AG04450 (cell line): ENCODE measurements around the gene EPPIN. TPM values are rescaled to one million over a fixed set of nuclear protein-coding genes. Genes with fewer than 3 reads are reported as not detected.

Source experiments
- CTCF ChIA-PET: fragments of 300-600, 350-600 bp; formaldehyde crosslinking; extraction: SDS; loops from one replicate; lab custom pipeline; 2022; ENCODE audit warnings: antibody characterized with exemption, inconsistent platforms; lab: Charles Lee
- POLR2A ChIA-PET: fragments of 350-600 bp; formaldehyde crosslinking; extraction: SDS; loops from one replicate; lab custom pipeline; 2021; ENCODE audit warnings: antibody characterized with exemption, inconsistent platforms; lab: Yijun Ruan, JAX
- DNase-seq: peaks from one replicate; pipeline ENCODE4 v3.0.0-alpha.2; 2011; ENCODE audit warnings: low read depth, low spot score
- H3K27ac ChIP-seq: one replicate; pipeline ENCODE4 v1.5.1; 2012; ENCODE audit warnings: low read depth, low read length, control low read depth
- H3K27me3 ChIP-seq: one replicate; pipeline ENCODE4 v1.6.0; 2012; ENCODE audit warnings: low read length; ENCODE audit not compliant: control insufficient read depth, insufficient read depth
- H3K4me3 ChIP-seq: 2 replicates; pipeline ENCODE4 v1.5.1; 2011; ENCODE audit warnings: mild to moderate bottlenecking, low read depth, low read length, control low read depth
- H3K9me3 ChIP-seq: 2 replicates; pipeline ENCODE4 v1.5.1; 2012; ENCODE audit warnings: low read length; ENCODE audit not compliant: control insufficient read depth, insufficient read depth
- CTCF ChIP-seq: IDR thresholded peaks from 2 replicates; pipeline ENCODE4 v1.5.1; 2011; ENCODE audit warnings: low read depth, low read length, control low read depth, inconsistent platforms
- polyA plus RNA-seq: library from polyadenylated mRNA; depleted of rRNA; stranded (reverse); fragments of >200 nt; gene quantifications from 2 replicates; pipeline ENCODE4 v1.2.3, GENCODE V29; 2011; rRNA removed
- small RNA-seq: library from RNA; depleted of rRNA; stranded (forward); fragments of <200 nt; gene quantifications from one replicate; pipeline ENCODE3, GENCODE V24; 2012; ENCODE audit warnings: low read depth; ENCODE audit not compliant: insufficient read length

EPPIN gene
- polyA plus RNA-seq, 1 experiment = not detected

GRCh38 chr20:45501600-45501999 is 45.6 kb downstream of the EPPIN start:
- Histone ChIP-seq H3K9me3 (no peaks in the 10 kb centered on the region), H3K4me3 (no peak overlapping the region), H3K27ac (no peak overlapping the region), H3K27me3 (peaks cover 2% of the 10 kb centered on the region)
- ChIA-PET CTCF (no interaction called here), POLR2A (no interaction called here)
- no peak for DNase-seq
- TF ChIP-seq CTCF = no peak

DNA sequence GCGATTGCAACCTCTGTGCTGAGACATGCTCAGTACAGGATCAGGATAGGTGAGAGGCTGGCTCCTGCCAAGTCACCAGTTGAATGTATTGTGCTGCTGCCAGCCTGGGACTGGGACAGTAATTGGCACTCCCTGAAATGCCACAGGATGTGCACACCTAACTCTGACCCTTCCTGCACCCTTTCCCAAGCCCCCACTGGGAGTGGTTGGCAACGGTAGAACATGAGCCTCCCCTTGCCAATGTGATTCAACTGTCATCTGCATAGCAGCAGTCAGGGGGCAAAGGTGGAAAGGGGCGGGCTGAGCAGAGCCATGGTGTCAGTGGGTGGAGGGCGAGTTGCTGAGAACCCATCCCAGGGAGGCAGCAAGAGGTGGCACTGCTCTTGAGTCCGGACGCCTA is 47.2 kb downstream of the EPPIN start:
- TF ChIP-seq CTCF = no peak
- Histone ChIP-seq H3K27ac (no peak overlapping the region), H3K9me3 (no peaks in the 10 kb centered on the region), H3K4me3 (no peak overlapping the region), H3K27me3 (peaks cover 2% of the 10 kb centered on the region)
- ChIA-PET POLR2A (no interaction called here), CTCF (no interaction called here)
- no peak for DNase-seq

DNA sequence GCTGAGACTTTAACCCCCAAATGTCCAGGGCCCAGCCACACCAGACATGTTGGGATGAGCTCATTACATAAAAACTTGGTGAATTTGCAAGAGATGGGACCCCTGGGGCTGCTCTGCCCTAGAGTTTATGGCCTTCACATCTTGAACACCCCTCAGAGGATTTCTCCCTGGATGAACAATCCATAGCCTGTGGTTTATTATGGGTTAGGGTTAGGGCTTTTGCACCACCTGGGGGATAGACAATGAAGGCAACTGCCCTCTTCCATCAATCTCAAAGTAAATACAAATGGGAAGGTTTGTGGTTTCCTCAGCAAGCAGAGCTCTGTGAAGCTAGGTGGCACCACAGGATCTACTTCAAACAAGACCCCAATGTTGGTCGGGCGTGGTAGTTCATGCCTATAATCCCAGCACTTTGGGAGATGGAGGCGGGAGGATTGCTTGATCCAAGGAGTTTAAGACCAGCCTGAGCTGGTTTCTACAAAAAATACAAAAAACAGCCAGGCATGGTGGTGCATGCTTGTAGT is 49.2 kb downstream of the EPPIN start:
- DNase-seq = no peak
- ChIA-PET POLR2A (no interaction called here), CTCF (no interaction called here)
- H3K27ac ChIP-seq = no peak overlapping the region
- TF ChIP-seq CTCF = no peak
- H3K27me3 ChIP-seq = peaks cover 2% of the 10 kb centered on the region
- no peaks in the 10 kb centered on the region for H3K9me3 ChIP-seq
- no peak overlapping the region for H3K4me3 ChIP-seq

DNA sequence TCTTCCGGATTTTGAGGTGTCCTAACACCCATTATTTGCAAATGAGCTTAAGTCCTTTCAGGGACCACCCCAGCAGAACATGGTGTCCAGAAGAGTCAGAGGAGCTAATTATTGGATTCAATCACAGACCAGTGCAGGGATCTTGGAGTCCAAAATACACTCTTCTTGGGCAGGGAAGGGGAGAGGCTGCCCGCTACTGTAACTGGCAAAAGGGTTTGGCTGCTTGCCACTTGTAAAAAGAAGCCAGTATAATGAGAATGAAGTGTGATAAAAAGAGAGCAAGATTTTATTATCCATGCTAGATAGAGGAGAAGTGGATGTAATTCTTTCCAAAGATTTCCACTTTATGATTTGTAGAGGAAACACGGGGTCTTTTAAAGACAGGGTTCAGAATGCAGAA is 51.0 kb downstream of the EPPIN start:
- no peak overlapping the region for H3K4me3 ChIP-seq
- CTCF ChIA-PET = interaction anchor here (1.1 kb wide), 1 partner anchor 275 kb away, joined by 3 read pairs; no protein-coding TSS in a partner anchor
- H3K9me3 ChIP-seq = no peaks in the 10 kb centered on the region
- no peak overlapping the region for H3K27ac ChIP-seq
- H3K27me3 ChIP-seq = peaks cover 5% of the 10 kb centered on the region
- POLR2A ChIA-PET = no interaction called here
- no peak for TF ChIP-seq CTCF
- DNase-seq = no peak

GRCh38 chr20:45495501-45495941 is 51.7 kb downstream of the EPPIN start:
- CTCF ChIA-PET = no interaction called here
- no peak for TF ChIP-seq CTCF
- POLR2A ChIA-PET = no interaction called here
- Histone ChIP-seq H3K27me3 (peaks cover 9% of the 10 kb centered on the region), H3K4me3 (no peak overlapping the region), H3K27ac (no peak overlapping the region), H3K9me3 (no peaks in the 10 kb centered on the region)
- no peak for DNase-seq

Small RNA genes within 50 kb of the gene (small RNA-seq; reads per million reads assigned to genes)
- gene AL031663.1 (not detected), gene HSPD1P21 (not detected), gene RNA5SP485 (not detected)

Other genes with a start within 250 kb of the EPPIN start
- gene RBPJL, start 240.6 kb downstream of the EPPIN start, polyA plus RNA-seq = not detected in 2 replicates
- gene MATN4, start 239.1 kb downstream of the EPPIN start, polyA plus RNA-seq = 0.04 TPM in 1 of 2 replicates, not detected in the other
- gene SDC4, start 199.0 kb downstream of the EPPIN start, polyA plus RNA-seq = 177 and 204 TPM in 2 replicates
- 25.1 and 33.4 TPM in 2 replicates for gene SYS1, start 184.2 kb downstream of the EPPIN start, polyA plus RNA-seq
- gene TP53TG5, start 169.1 kb downstream of the EPPIN start, polyA plus RNA-seq = not detected in 2 replicates
- 12.8 and 13.8 TPM in 2 replicates for gene DBNDD2, start 139.1 kb downstream of the EPPIN start, polyA plus RNA-seq
- gene PIGT, start 131.3 kb downstream of the EPPIN start, polyA plus RNA-seq = 114 and 140 TPM in 2 replicates
- not detected in 2 replicates for gene WFDC2, start 77.6 kb downstream of the EPPIN start, polyA plus RNA-seq
- not detected in 2 replicates for gene SPINT3, start 31.8 kb downstream of the EPPIN start, polyA plus RNA-seq
- gene WFDC6, start 7.9 kb downstream of the EPPIN start, polyA plus RNA-seq = not detected in 2 replicates
- gene WFDC8, start 31.9 kb upstream of the EPPIN start, polyA plus RNA-seq = not detected in 2 replicates
- not detected in 2 replicates for gene WFDC10A, start 82.3 kb upstream of the EPPIN start, polyA plus RNA-seq
- not detected in 2 replicates for gene WFDC9, start 83.9 kb upstream of the EPPIN start, polyA plus RNA-seq
- not detected in 2 replicates for gene WFDC11, start 122.8 kb upstream of the EPPIN start, polyA plus RNA-seq
- not detected in 2 replicates for gene WFDC13, start 154.6 kb upstream of the EPPIN start, polyA plus RNA-seq
- 0.29 TPM in 1 of 2 replicates, not detected in the other for gene WFDC10B, start 157.6 kb upstream of the EPPIN start, polyA plus RNA-seq
- not detected in 2 replicates for gene SPINT4, start 174.9 kb upstream of the EPPIN start, polyA plus RNA-seq
- 0.30 TPM in 1 of 2 replicates, not detected in the other for gene WFDC3, start 244.5 kb upstream of the EPPIN start, polyA plus RNA-seq
- gene DNTTIP1, start 244.6 kb upstream of the EPPIN start, polyA plus RNA-seq = 43.9 and 45.3 TPM in 2 replicates